Stimulated activated naive CD8-positive, alpha-beta T cell treated with anti-CD3 and anti-CD28 coated beads, Interleukin-15, Interleukin-2, amounts not matched to agents 100 ng/mL and 50 ng/mL, for 24 hours (primary cell): Measurements from ENCODE around the gene SH3PXD2A.
"Not testable (repeated sequence)": the region's sequence is repeated elsewhere in the genome, so short reads cannot be mapped to it uniquely, and the experiment has no call there.

ENCODE experiments used
- H3K27ac Mint-ChIP-seq: one replicate; pipeline ENCODE4 v1.8.0; 2021; ENCODE audit warnings: mild to moderate bottlenecking, mixed read lengths
- H3K27me3 Mint-ChIP-seq: one replicate; pipeline ENCODE4 v1.8.0; 2021; ENCODE audit warnings: mixed read lengths
- H3K36me3 Mint-ChIP-seq: one replicate; pipeline ENCODE4 v1.8.0; 2021; ENCODE audit warnings: low read depth, mixed read lengths
- H3K4me1 Mint-ChIP-seq: one replicate; pipeline ENCODE4 v1.8.0; 2021; ENCODE audit warnings: low read depth, mixed read lengths
- H3K4me3 Mint-ChIP-seq: one replicate; pipeline ENCODE4 v1.8.0; 2021; ENCODE audit warnings: mild to moderate bottlenecking, mixed read lengths
- H3K9me3 Mint-ChIP-seq: one replicate; pipeline ENCODE4 v1.8.0; 2021; ENCODE audit warnings: mixed read lengths

Gene SH3PXD2A

GRCh38 chr10:103745341-103746247 is 109.8 kb downstream of the SH3PXD2A start:
- Mint-ChIP-seq H3K27me3 (no peaks in the 10 kb centered on the region), H3K27ac (no peak overlapping the region), H3K4me1 (peaks cover 25% of the 10 kb centered on the region), H3K9me3 (no peaks in the 10 kb centered on the region), H3K36me3 (no peaks in the 10 kb centered on the region), H3K4me3 (no peak overlapping the region)

- Mint-ChIP-seq H3K27me3 (no peaks in the 10 kb centered on the region), H3K4me1 (peaks cover 23% of the 10 kb centered on the region), H3K9me3 (no peaks in the 10 kb centered on the region), H3K4me3 (no peak overlapping the region), H3K36me3 (no peaks in the 10 kb centered on the region), H3K27ac (no peak overlapping the region)
Observed at GRCh38 chr10:103742824-103743223, 112.6 kb downstream of the SH3PXD2A start.

DNA sequence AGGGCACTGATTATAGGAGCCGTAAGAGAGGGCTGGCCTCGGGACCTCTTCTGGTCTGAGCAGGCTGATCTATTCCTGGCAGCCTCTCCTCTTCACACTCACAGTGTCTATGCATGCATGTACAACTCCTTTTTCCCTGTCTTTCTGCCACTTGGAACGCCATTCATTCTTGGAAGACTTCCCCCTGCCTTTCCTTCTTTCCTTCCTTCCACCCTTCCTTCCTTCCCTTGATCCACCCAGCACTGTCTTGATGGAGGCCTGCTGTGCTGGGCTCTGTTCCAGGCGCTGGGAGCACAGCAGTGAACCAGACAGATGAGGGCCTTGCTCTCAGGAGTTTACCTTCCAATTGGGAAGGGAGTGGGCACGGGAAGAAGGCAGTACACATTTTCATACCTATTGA is 114.8 kb downstream of the SH3PXD2A start:
- Mint-ChIP-seq H3K27me3 (no peaks in the 10 kb centered on the region), H3K4me1 (peaks cover 12% of the 10 kb centered on the region), H3K27ac (no peak overlapping the region), H3K9me3 (no peaks in the 10 kb centered on the region), H3K4me3 (no peak overlapping the region), H3K36me3 (no peaks in the 10 kb centered on the region)

DNA sequence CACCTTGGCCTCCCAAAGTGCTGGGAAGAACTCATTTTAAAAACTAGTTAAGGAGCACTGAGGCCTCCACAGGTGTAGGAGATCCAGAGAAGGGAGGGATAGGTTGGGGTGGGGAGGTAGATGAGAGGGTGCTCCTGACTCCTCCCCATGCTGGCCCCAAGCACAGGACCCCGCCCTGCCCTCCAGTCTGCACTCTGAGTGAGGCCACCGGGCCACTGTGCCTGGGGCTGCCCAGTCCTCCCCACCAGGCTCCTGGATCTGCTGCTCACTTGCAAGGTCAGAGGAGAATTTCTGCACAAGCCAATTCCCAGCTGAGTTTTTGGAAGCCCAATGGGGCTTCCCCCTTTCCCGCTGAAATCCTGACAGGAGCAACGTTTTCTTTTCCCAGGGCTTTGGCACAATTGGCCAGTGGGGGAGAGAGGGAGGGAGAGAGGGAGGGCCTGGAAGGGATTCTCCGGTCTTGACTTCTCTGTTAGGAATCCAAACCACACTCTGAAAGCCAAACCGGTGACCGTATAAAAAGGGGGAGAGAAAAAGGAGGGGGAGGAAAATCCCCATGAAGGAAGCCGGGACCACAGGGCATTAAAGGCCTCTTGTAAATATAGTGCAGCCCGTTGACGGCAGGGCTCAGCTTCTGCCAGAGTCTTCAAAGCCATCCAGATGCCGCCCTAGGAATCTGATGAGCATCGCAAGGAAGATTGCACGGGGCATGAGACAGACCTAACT is 116.2 kb downstream of the SH3PXD2A start:
- Mint-ChIP-seq H3K4me1 (no peaks in the 10 kb centered on the region), H3K4me3 (no peak overlapping the region), H3K27ac (no peak overlapping the region), H3K9me3 (no peaks in the 10 kb centered on the region), H3K36me3 (no peaks in the 10 kb centered on the region), H3K27me3 (no peaks in the 10 kb centered on the region)

DNA sequence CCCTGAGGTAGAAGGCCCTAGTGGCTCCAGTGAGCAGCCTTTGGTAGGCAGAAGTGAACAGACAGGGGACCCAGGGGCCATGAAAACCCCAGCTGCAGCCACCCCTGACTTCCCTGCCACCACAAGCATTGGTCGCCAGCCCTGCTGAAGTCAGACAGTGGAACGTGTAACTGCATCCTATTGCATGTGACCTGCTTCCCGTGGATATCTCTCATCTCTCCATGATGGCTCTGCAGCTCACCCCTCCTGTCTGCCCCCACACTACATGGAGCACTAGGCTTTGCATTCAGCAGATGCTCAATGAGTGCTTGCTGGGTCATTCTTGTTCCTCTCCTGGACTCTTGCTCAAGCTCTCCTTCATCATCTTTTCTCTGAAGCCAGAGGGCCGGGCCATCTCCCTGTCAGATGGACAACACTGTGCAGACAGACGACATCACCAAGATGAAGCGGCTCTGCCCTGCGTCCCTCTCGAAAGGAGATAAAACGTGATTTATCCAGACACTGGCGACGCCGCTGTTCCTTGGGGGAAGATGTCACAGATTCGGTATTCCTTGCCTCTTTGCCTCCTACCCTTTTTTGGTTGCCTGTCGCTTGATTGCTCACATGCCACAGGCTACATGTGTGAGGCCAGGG is 117.5 kb downstream of the SH3PXD2A start:
- H3K36me3 Mint-ChIP-seq, result no peaks in the 10 kb centered on the region
- H3K9me3 Mint-ChIP-seq, result no peaks in the 10 kb centered on the region
- H3K4me3 Mint-ChIP-seq, result no peak overlapping the region
- no peak overlapping the region for H3K27ac Mint-ChIP-seq
- H3K4me1 Mint-ChIP-seq, result no peaks in the 10 kb centered on the region
- H3K27me3 Mint-ChIP-seq, result no peaks in the 10 kb centered on the region

GRCh38 chr10:103736763-103737162 is 118.6 kb downstream of the SH3PXD2A start:
- Mint-ChIP-seq H3K9me3 (no peaks in the 10 kb centered on the region), H3K27ac (no peak overlapping the region), H3K4me3 (no peak overlapping the region), H3K27me3 (no peaks in the 10 kb centered on the region), H3K36me3 (no peaks in the 10 kb centered on the region), H3K4me1 (no peaks in the 10 kb centered on the region)

- Mint-ChIP-seq H3K4me1 (no peaks in the 10 kb centered on the region), H3K4me3 (no peak overlapping the region), H3K27ac (no peak overlapping the region), H3K9me3 (no peaks in the 10 kb centered on the region), H3K36me3 (no peaks in the 10 kb centered on the region), H3K27me3 (no peaks in the 10 kb centered on the region)
Observed at GRCh38 chr10:103736044-103736443, 119.3 kb downstream of the SH3PXD2A start.

DNA sequence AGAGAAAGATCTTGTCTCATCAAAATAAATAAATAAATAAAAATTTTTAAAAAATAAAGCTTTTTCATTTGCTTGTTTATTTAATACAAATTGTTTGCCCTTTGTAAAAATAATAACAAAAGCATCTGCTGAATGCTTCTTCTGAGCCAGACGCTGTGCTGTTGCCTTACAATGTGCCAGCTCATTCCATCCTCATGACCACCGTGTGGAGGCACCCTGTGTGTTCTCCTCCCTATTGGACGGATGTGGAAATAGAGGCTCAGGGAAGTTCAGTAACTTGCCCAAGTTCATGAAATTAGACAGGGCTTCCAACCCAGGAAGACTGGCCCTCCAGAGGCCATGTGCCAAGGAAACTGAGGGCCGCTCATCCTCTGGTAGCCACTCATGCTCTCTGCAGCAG is 120.6 kb downstream of the SH3PXD2A start:
- H3K4me3 Mint-ChIP-seq, result no peak overlapping the region
- no peaks in the 10 kb centered on the region for H3K9me3 Mint-ChIP-seq
- no peaks in the 10 kb centered on the region for H3K27me3 Mint-ChIP-seq
- H3K36me3 Mint-ChIP-seq, result no peaks in the 10 kb centered on the region
- no peak overlapping the region for H3K27ac Mint-ChIP-seq
- H3K4me1 Mint-ChIP-seq, result no peaks in the 10 kb centered on the region

DNA sequence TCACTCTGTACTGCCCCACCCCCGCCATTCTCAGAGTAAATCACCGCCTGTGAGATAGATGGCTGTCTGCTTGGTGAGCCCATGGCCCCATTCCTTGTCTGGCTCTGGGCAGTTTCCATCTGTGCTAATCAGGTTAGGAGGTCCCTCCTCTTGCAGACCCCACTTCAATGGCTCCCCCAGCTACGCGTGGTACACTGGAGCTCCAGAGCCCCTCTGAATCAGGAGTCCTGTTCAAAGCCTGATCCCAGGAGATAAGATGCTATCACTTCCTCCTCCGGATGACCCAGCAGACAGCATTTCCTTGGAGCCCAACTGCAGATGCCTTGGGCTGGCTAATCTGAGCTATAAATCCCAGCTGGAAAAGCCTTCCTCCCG is 122.3 kb downstream of the SH3PXD2A start:
- no peak overlapping the region for H3K4me3 Mint-ChIP-seq
- H3K4me1 Mint-ChIP-seq, result no peaks in the 10 kb centered on the region
- no peaks in the 10 kb centered on the region for H3K27me3 Mint-ChIP-seq
- H3K9me3 Mint-ChIP-seq, result no peaks in the 10 kb centered on the region
- no peak overlapping the region for H3K27ac Mint-ChIP-seq
- H3K36me3 Mint-ChIP-seq, result no peaks in the 10 kb centered on the region

- Mint-ChIP-seq H3K27me3 (no peaks in the 10 kb centered on the region), H3K4me1 (no peaks in the 10 kb centered on the region), H3K36me3 (no peaks in the 10 kb centered on the region)
Observed at GRCh38 chr10:103732339-103733044, 122.9 kb downstream of the SH3PXD2A start.

GRCh38 chr10:103731609-103732270 is 123.6 kb downstream of the SH3PXD2A start:
- no peak overlapping the region for H3K27ac Mint-ChIP-seq
- no peaks in the 10 kb centered on the region for H3K27me3 Mint-ChIP-seq
- no peak overlapping the region for H3K4me3 Mint-ChIP-seq
- H3K36me3 Mint-ChIP-seq, result no peaks in the 10 kb centered on the region
- H3K4me1 Mint-ChIP-seq, result no peaks in the 10 kb centered on the region
- no peaks in the 10 kb centered on the region for H3K9me3 Mint-ChIP-seq

More at GRCh38 chr10:103732339-103733044, 122.9 kb downstream of the SH3PXD2A start:
- Mint-ChIP-seq H3K4me3 (no peak overlapping the region), H3K9me3 (no peaks in the 10 kb centered on the region), H3K27ac (no peak overlapping the region)

DNA sequence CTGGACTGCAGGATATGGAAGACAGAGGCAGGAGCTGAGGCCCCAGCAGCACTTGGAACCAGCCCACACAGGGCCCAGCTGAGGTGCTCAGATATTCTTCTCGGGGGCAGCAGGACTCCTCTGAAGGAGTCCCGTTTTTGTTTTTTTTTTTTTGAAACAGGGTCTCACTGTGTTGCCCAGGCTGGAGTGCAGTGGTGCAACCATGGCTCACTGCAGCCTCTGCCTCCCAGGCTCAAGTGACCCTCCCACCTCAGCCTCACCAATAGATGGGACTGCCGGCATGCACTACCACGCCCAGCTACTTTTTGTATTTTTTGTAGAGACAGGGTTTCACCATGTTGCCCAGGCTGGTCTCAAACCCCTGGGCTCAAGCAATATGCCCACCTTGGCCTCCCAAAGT is 124.3 kb downstream of the SH3PXD2A start:
- not testable (repeated sequence) for H3K36me3 Mint-ChIP-seq, H3K4me3 Mint-ChIP-seq, H3K4me1 Mint-ChIP-seq, H3K27ac Mint-ChIP-seq, H3K9me3 Mint-ChIP-seq, H3K27me3 Mint-ChIP-seq

DNA sequence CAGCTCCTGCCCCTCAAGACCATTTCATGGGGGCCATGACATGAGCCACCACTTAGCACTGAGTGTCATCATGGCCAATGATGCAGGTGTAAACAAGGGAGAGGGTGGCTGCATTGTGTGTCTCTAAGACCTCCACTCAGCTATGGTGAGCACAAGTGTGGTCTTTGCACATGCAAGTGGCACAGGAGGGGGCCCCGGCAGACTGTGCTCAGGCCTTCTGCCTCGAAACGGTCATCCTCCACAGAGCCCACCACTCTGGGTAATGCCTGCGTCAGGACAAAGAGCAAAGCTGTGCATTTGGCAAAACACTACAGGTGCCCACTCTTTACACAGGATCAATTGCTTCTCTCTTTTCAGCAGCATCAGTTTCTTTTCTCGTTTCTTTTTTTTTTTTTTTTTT is 125.5 kb downstream of the SH3PXD2A start:
- H3K27me3 Mint-ChIP-seq, result no peaks in the 10 kb centered on the region

DNA sequence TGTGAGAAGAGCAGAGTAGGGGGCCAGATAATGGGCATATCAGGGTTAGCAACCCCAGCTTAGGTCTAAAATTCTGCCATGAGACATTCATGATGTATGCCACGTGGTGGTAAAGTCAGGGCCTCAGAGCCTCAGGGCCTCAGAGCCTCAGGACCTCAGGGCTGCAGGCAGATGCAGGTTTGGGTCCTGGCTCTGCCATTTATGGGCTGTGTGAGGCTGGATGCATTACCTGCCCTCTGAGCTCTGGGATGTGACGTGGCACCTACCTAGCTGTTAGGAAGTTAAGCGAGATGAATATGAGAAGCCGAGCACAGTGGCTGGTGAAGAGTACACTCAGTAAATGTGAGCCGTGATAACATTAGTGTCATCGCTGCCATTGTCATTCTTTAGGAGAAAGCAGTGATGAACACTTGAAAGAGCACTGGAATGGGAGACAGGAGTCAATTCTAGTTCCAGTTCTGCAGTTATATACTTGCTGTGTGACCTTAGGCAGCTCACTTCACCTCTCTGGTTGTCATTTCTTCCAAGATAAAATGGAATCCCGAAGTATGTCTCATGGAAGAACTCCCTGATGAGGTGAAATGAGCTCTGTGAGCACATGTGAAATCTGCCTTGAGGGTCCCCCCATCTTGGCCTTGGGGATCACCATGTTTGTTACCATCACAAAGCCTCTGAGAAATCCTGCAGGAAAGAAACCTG is 127.2 kb downstream of the SH3PXD2A start:
- Mint-ChIP-seq H3K36me3 (no peaks in the 10 kb centered on the region), H3K4me3 (no peak overlapping the region), H3K27me3 (no peaks in the 10 kb centered on the region), H3K9me3 (no peaks in the 10 kb centered on the region), H3K27ac (no peak overlapping the region), H3K4me1 (no peaks in the 10 kb centered on the region)

More for the DNA sequence above, 125.5 kb downstream of the SH3PXD2A start:
- no peak overlapping the region for H3K27ac Mint-ChIP-seq
- H3K9me3 Mint-ChIP-seq, result no peaks in the 10 kb centered on the region
- H3K4me3 Mint-ChIP-seq, result no peak overlapping the region
- H3K4me1 Mint-ChIP-seq, result no peaks in the 10 kb centered on the region
- H3K36me3 Mint-ChIP-seq, result no peaks in the 10 kb centered on the region
